Measurements from ENCODE around the gene TPGS1.
A peak's percentile ranks its signal among the peaks of the same experiment; 100 is the strongest.

TPGS1 gene

DNA sequence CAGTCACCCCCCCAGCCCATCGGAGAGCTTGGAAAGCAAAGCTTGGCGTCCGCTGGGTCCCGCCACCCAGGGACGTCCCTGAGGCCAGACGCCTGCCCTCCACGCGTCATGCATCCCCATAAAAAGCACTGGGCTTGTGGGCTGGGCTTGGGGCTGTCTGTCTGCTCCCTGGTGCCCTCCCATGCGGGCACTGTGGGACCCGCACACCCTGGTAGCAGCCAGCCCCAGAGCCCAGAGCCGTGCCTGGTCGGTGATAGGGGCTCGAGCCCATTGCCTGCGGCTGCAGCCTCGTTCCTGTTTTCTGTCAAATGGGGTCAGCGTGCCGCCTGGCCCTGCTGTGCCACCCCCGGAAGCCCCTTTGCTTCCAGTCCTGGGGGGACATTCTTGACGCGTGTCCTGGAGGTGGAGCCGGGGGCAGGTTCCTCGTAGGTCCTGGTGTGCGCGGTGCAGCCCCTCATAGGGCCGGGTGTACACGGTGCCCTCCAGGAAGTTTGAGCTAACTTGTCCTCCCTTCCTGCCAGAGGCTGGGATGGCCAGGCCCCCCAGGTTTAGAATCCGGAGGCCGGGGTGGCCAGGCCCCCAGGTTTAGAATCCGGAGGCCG lies 32.2 kb downstream of the TPGS1 start:
- no peak for DNase-seq (ENCODE audit: low read depth)

- no peak for DNase-seq (ENCODE audit: low read depth)
These were observed 33.8 kb downstream of the TPGS1 start for GRCh38 chr19:540867-541637.

- DNase-seq (ENCODE audit: low read depth): no peak
These were observed 34.4 kb downstream of the TPGS1 start for GRCh38 chr19:541699-542098.

- DNase-seq (ENCODE audit: low read depth): no peak
These were observed 35.0 kb downstream of the TPGS1 start for GRCh38 chr19:542173-542866.

DNA sequence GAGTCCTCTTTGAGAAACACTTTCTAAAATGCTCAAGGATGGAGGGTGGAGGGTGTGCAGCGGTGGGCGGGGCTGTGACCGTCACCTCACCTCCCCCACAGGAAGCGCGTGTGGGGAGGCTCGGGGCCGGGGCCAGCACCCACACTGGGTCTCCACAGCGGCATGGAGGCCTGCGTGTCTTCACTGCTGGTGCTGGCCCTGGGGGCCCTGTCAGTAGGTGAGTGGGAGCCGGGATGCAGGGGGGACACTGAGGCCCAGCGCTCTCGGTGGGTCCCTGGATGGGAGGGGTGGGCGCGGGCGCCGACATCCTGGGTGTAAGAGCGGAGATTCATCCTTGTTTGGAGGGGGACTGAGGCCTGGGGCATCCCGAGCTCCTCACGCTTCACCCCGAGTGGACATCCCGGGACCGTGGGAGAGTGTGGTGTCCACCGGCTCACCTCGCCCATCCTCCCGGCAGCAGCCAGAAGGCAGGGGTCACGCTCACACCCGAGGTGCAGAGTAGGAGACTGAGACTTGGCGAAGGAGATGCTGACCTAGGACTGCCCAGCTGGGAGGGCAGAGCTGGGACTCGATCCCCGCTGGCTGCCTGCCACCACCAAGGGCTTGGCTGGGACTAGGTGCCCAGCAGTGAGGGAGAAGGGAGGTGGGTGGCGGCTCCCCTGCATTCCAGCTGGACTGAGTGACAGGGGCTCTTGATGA lies 36.8 kb downstream of the TPGS1 start, which contains the start of gene GZMM:
TSS of gene GZMM (plus strand) at position 144 of the 699 bp plus-strand sequence. CDS start at position 163, 19 bp downstream.
- DNase-seq (ENCODE audit: low read depth): peak; percentile 68

DNA sequence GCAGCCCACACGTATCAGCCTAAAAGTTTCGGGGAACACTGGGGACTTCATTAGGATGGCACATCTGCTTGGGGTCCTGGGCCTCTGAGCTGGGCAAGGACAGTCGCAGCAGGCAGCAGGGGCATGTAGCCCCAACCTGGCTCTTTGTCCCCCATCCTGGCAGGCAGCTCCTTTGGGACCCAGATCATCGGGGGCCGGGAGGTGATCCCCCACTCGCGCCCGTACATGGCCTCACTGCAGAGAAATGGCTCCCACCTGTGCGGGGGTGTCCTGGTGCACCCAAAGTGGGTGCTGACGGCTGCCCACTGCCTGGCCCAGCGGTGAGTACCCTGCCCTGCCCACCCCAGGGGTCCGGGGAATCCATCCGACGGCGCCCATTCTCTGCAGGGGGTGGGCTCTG lies 39.8 kb downstream of the TPGS1 start:
- no peak for DNase-seq (ENCODE audit: low read depth)

GRCh38 chr19:547836-548720 lies 40.8 kb downstream of the TPGS1 start:
- no peak for DNase-seq (ENCODE audit: low read depth)

- no peak for DNase-seq (ENCODE audit: low read depth)
These were observed 41.9 kb downstream of the TPGS1 start for GRCh38 chr19:548886-549830.

GRCh38 chr19:554817-555216 lies 47.5 kb downstream of the TPGS1 start:
- no peak for DNase-seq (ENCODE audit: low read depth)

DNA sequence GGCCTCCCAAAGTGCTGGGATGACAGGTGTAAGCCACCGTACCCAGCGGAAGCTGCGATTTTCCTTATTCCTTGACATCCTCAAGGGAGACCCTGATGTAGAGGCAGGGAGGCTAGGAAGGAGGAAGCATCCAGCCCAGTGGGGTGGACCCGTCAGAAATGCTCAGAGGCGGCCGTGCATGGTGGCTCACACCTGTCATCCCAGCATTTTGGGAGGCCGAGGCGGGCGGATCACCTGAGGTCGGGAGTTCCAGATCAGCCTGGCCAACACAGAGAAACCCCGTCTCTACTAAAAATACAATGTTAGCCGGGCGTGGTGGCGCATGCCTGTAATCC lies 48.1 kb downstream of the TPGS1 start:
- DNase-seq (ENCODE audit: low read depth): no peak

- DNase-seq (ENCODE audit: low read depth): no peak
These were observed 49.5 kb downstream of the TPGS1 start for GRCh38 chr19:556611-557382.

DNA sequence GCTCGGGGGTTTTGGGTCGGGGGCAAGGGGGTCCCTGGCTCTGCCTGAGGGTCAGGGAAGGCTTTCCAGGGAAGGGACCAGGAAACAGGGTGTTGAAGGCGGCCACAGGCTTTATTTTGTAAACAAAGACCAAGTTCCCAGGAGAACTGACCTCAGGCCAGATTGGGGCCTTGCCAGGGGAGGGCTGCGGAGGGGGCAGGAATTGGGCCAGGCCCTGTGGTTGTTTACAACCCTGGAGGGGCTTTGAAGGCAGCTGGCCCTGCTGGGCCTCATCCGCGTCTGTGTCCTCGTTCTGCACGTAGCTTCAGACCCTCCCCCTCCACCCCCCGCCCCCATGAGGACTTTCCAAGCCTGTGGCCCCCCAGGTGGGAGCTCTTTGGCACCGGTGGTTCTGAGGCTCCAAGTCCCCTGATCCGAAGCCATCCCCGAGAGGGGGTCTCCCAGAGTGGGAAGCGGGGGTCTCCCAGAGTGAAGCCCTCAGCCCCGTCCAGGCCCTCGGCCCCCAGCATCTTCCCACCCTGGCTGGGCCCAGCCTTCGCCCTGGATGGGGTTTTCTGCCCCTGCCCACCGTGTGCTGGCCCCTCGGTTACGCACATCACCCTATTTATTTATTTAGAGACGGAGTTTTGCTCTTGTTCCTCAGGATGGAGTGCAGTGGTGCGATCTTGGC lies 51.6 kb downstream of the TPGS1 start:
- DNase-seq (ENCODE audit: low read depth): no peak

DNA sequence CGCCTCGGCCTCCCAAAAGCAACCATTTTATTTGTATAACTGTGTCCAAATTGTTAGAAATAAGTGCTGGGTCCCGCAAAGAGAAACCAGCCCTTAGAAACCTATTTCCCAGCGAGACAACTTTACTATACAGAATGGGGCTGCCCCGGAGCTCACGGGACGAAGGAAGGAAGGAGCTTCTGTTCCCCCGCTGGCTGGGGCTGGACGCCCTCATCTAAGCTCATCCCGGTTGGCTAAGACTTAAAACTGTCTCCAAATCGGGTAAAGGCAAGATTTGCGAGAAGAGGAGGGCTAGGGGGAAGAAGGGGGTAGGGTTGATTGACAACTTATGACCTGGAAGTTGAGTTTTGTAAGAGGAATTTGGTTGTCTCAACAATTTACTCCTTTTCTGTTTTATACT lies 52.8 kb downstream of the TPGS1 start:
- DNase-seq (ENCODE audit: low read depth): no peak

- no peak for DNase-seq (ENCODE audit: low read depth)
These were observed 59.1 kb downstream of the TPGS1 start for GRCh38 chr19:566403-566802.

- DNase-seq (ENCODE audit: low read depth): no peak
These were observed 59.5 kb downstream of the TPGS1 start for GRCh38 chr19:566844-567243.

GRCh38 chr19:567296-567900 lies 60.1 kb downstream of the TPGS1 start:
- no peak for DNase-seq (ENCODE audit: low read depth)
